NCI-H2029 (cell line): ENCODE results near the gene CAPN2.
"Not testable (repeated sequence)": the region's sequence is repeated elsewhere in the genome, so short reads cannot be mapped to it uniquely, and the experiment has no call there.

Experiments used
- DNase-seq: peaks from one replicate; lab custom pipeline; 2025; lab: John Stamatoyannopoulos, UW

CAPN2 gene

DNA sequence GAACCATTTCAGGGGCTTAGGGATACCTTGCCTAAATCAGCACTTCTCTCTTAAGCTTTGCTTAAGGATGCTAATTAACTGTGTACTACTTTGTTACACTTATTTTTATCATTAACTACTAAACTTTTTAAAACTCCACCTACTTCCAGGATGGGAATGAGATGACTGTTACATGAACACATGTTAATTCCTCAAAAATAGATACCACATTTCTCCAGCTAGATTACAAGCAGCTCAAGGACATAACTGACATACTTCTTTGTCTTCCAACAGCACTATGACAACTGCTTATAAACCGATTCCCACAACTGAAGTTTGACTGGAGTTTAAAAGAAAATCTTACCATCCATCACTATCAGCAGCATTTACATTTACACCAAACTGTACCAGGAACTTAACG is 79.7 kb downstream of the CAPN2 start:
- DNase-seq: no peak

DNA sequence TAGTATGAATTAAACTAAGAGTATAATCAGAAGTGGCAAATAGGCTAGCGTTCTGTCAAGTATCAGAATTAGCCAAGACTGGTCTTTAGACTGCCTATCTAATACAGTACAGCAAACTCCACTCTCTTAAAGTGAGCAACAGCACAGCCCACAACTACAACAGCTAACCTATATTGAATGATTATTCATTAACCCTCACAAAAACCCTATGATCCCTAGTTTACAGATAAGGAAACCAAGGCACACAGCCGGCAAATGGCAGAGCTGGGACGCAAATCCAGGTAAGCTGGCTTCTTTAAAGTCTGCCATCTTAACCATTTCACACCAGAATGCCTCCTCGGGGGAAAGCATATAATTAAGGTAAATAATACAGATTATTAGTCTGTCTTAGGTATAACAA is 81.4 kb downstream of the CAPN2 start:
- no peak for DNase-seq

GRCh38 chr1:223794136-223794880 is 82.0 kb downstream of the CAPN2 start:
- DNase-seq: no peak

DNA sequence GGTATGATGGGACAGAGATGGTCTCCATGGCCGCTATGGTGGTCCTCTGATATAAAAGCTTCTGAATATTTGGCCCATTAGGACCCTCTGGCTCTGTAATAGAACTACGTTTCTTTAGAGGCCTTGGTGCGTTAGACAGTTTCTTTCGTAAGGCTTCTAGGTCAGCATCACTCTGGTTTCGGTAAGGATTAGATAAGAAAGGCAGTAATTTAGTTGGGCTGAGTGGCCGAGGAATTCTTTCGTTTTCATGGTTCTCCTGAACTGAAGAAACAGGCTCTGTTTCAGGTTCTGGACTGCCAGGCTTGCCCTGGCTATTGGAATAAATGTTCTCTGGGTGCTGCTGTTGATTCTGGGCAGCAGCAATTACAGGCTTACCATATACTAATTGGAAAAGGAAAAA is 83.9 kb downstream of the CAPN2 start:
- DNase-seq: no peak

DNA sequence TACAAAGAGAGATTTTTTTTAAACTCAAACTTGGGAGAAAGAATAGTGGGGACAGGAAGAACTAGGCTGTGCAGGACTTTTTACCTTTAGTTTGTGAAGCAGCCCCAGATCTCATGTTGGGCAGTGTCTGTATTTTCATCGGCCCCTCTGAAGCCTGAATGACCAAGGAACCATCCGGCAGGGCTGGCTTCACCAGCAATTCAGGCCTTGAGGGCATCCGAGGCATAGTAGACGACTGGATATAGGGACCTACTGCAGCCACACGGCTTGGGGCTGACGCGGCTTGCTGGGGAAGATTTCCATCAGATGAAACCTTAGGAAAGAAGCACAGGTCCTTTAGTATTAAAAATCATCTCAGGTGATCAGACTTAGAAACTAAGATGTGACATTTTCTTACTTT is 89.7 kb downstream of the CAPN2 start:
- DNase-seq: no peak

GRCh38 chr1:223802602-223803001 is 90.3 kb downstream of the CAPN2 start:
- DNase-seq: no peak

GRCh38 chr1:223803211-223803610 is 90.9 kb downstream of the CAPN2 start:
- no peak for DNase-seq

DNA sequence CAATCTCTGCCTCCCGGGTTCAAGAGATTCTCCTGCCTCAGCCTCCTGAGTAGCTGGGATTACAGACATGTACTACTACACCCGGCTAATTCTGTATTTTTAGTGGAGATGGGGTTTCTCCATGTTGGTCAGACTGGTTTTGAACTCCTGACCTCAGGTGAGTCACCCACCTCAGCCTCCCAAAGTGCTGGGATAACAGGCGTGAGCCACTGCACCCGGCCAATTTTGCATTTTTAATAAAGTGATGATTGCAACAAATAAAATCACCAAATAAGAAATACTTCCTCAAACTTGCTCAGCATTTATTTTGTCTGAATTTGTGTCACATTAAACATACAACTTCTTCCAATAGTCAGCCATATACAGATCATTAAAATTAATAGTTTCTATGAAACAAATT is 97.6 kb downstream of the CAPN2 start:
- not testable (repeated sequence) for DNase-seq

DNA sequence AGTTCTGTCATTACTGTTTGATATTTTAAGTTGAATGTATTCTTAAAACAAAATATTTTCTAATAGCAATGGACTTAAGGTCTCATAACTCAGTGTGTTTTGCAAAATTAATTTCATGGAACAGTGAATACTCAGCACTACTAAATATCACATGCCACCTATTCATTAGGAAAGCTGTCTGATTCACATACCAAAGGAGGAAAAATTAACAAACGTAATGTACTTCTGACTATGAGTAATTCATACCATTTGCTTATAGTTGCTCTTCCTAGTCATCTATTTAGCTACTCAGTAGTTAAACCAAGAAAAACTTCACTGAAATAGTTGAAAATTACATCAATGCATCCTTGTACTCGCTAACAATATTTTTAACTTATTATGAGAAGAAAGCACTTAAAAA is 98.2 kb downstream of the CAPN2 start:
- DNase-seq: no peak

DNA sequence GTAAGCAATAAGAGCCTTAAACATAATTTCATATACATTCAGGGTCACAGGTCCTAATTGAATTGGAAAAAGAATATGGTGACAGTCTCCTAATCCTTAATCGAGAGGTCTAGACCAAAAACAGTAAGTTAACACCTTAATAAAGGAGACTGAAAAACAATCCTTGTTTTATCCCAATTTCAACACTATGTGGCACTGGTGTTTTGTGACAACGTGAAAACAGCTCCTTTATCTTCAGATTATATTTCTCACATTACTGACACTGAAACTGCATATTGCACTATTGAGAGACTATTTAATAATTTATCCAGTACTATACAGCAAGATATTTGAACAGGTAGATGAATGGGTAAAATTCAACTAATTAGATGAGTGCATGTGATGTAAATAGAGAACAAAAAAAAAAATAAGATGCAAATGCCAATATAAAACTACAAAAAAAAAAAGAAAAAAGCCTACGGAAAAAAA is 99.3 kb downstream of the CAPN2 start:
- DNase-seq: no peak

GRCh38 chr1:223813645-223814044 is 101.3 kb downstream of the CAPN2 start:
- DNase-seq: no peak

DNA sequence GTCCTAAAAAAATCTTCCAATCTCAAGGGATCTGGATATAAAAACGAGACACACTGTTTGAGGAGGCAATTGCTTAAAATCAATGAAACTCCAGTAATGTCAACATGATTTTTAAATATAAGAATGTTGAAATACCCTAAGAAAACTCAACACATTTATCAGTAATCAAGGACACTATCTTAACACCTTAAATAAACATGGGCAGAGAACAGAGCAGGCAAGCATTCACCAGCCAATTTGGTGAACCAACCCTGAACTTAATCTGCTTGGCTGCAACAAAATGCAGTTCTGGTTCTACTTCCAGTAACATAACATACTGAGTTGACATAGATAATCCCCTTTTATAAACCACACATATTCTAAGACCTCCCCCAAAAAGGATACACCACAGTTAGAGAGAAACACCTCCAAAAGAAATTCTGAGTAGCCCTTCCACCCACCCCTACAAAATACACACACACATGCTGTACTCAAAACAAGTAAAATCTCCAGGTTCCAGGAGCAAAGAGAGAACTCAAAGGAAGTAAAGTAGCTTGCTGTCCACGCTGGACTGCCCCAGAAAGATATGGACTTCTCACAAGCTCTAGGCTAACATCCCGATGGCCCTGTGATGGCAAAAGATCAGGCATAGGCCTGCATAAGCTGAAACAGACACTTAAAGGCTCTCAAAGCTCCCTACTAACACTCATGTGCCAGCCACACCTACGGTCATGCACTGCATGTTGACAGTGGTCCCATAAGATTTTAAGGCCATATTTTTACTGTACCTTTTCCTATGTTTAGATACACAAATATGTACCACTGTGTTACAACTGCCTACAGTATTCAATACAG is 102.9 kb downstream of the CAPN2 start:
- DNase-seq: no peak

DNA sequence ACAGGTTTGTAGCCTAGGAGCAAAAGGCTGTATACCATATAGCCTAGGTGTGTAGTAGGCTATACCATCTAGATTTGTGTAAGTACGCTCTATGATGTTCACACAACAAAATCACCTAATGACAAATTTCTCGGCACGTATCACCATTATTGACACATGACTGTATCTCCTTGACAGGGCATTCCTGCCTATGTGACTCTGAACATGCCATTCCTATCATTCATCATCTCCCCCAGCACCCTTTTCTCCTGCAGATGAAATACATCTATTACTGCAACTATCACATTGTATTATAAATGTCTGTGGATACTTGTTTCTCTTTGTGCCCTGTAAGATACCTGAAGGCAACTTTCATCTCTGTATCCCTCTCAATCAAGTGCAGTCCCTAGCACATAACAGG is 103.5 kb downstream of the CAPN2 start:
- no peak for DNase-seq

DNA sequence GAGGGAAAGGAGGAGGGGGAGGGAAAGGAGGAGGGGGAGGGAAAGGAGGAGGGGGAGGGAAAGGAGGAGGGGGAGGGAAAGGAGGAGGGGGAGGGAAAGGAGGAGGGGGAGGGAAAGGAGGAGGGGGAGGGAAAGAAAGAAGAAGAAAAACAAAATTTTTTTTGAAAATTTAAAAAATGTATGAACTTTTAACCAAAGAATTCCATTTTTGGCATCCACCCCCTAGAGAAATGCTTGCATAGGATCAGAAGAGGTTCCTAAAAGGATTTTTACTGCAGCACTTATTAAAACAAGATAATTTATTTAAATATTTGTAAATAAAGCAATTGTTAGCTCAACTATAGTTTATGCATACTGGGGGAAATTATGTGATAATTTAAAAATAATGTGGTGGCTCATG is 104.9 kb downstream of the CAPN2 start:
- DNase-seq: not testable (repeated sequence)

GRCh38 chr1:223819730-223820514 is 107.6 kb downstream of the CAPN2 start:
- DNase-seq: no peak

GRCh38 chr1:223820515-223820858 is 108.1 kb downstream of the CAPN2 start:
- DNase-seq: no peak

DNA sequence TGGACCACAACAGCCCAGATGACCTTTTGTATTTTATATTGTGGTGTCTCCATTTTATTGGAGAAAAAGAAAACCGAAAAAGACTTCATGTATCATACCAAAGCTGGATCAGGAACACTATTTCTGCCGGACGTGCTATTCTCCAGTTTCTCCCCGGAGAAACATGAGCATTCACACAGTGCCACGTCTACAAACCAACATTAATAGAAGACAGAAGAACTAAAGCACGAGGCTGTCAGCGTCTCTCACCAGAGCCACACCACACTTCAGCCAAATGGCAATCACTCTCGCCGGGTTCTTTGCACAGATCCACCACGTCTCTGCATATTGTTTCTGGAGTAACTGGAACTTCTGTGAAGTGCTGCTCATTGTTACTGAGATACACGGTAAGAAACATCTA is 108.6 kb downstream of the CAPN2 start:
- no peak for DNase-seq

GRCh38 chr1:223824287-223824686 is 111.9 kb downstream of the CAPN2 start:
- DNase-seq: no peak

- DNase-seq: no peak
These were observed 112.4 kb downstream of the CAPN2 start for GRCh38 chr1:223824712-223825111.
